ENCODE data around the gene HERC3. TPM values are rescaled to one million over a fixed set of nuclear protein-coding genes. Genes with fewer than 3 reads are reported as not detected.

Gene HERC3
- total RNA-seq, 1 experiment from 2014 or later = 5.5 TPM

DNA sequence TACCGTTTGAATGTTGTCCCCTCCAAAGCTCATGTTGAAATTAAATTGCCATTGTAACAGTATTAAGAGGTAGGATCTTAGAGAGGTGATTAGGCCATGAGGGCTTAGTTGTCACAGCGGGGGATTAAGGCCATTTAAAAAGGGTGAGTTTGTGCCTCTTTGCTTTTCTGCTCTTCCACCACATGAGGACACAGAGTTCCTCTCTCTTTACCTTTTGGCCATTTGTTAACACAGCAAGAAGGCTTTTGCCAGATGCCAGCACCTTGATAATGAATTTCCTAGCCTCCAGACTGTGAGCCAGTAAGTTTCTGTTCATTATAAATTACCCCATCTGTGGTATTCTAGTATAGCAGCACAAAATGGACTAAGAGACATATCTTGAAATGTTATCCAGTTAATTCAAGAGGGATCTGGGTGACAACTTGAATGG lies 7.8 kb upstream of the HERC3 start:
- ATAC-seq = 0 out of 2 replicates have a peak, but pooled peaks have one; percentile 20
- H3K27ac Mint-ChIP-seq = no peak overlapping the region
- peaks cover 9% of the 10 kb centered on the region for H3K27me3 Mint-ChIP-seq (ENCODE audit: low read depth)
- H3K9me3 Mint-ChIP-seq = peaks cover 9% of the 10 kb centered on the region
- POLR2A ChIA-PET = no interaction called here
- H3K36me3 Mint-ChIP-seq = peaks cover 4% of the 10 kb centered on the region; the same call in 1 of the 2 replicates
- CTCF ChIA-PET = interaction anchor here (0.6 to 1.5 kb wide), 3 partner anchors 8 to 14 kb away, joined by 3 to 8 read pairs (median 3); no protein-coding TSS in a partner anchor
- H3K4me1 Mint-ChIP-seq = no peaks in the 10 kb centered on the region
- H3K4me3 Mint-ChIP-seq = no peak overlapping the region
- DNase-seq (ENCODE audit: low spot score) = no peak
- TF ChIP-seq FOXJ3 (CRISPR knock-in tag; IDR thresholded peaks at IDR 0.05; ENCODE audit: borderline replicate concordance) = no peak
- TF ChIP-seq, protein P1, sequence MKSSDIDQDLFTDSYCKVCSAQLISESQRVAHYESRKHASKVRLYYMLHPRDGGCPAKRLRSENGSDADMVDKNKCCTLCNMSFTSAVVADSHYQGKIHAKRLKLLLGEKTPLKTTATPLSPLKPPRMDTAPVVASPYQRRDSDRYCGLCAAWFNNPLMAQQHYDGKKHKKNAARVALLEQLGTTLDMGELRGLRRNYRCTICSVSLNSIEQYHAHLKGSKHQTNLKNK (CRISPR knock-in tag; IDR thresholded peaks at IDR 0.05) = no peak
- no peak for TF ChIP-seq E2F5 (CRISPR knock-in tag; IDR thresholded peaks at IDR 0.05)
- no peak for TF ChIP-seq ZNF121 (CRISPR knock-in tag; IDR thresholded peaks at IDR 0.05)
- no peak for TF ChIP-seq ERG (CRISPR knock-in tag; IDR thresholded peaks at IDR 0.05)
- TF ChIP-seq MYBL2 (CRISPR knock-in tag; IDR thresholded peaks at IDR 0.05) = no peak
- no peak for TF ChIP-seq ZNF219 (CRISPR knock-in tag; IDR thresholded peaks at IDR 0.05; ENCODE audit: borderline replicate concordance)
- no peak for TF ChIP-seq MAX (CRISPR knock-in tag; IDR thresholded peaks at IDR 0.05)
- no peak for TF ChIP-seq SMAD4 (CRISPR knock-in tag; IDR thresholded peaks at IDR 0.05)

- Mint-ChIP-seq H3K9me3 (peaks cover 9% of the 10 kb centered on the region), H3K27ac (no peak overlapping the region), H3K4me1 (no peaks in the 10 kb centered on the region), H3K27me3 (ENCODE audit: low read depth) (peaks cover 23% of the 10 kb centered on the region), H3K4me3 (no peak overlapping the region), H3K36me3 (peaks cover 4% of the 10 kb centered on the region; the same call in 1 of the 2 replicates)
- DNase-seq (ENCODE audit: low spot score) = no peak
- ChIA-PET CTCF (no interaction called here), POLR2A (no interaction called here)
- ATAC-seq = no peak
- TF ChIP-seq, protein P2, sequence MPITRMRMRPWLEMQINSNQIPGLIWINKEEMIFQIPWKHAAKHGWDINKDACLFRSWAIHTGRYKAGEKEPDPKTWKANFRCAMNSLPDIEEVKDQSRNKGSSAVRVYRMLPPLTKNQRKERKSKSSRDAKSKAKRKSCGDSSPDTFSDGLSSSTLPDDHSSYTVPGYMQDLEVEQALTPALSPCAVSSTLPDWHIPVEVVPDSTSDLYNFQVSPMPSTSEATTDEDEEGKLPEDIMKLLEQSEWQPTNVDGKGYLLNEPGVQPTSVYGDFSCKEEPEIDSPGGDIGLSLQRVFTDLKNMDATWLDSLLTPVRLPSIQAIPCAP (CRISPR knock-in tag; IDR thresholded peaks at IDR 0.05) = no peak
- no peak for TF ChIP-seq ZBTB43 (CRISPR knock-in tag; IDR thresholded peaks at IDR 0.05)
- no peak for TF ChIP-seq CTCF (IDR thresholded peaks at IDR 0.05)
- TF ChIP-seq TCF7 (CRISPR knock-in tag; IDR thresholded peaks at IDR 0.05; ENCODE audit: low read depth) = no peak
- no peak for TF ChIP-seq TEAD4 (CRISPR knock-in tag; IDR thresholded peaks at IDR 0.05)
- TF ChIP-seq SMAD4 (CRISPR knock-in tag; IDR thresholded peaks at IDR 0.05) = no peak
- TF ChIP-seq TEAD1 (CRISPR knock-in tag; IDR thresholded peaks at IDR 0.05) = no peak
- no peak for TF ChIP-seq ZSCAN18 (CRISPR knock-in tag; IDR thresholded peaks at IDR 0.05)
- TF ChIP-seq SMAD3 (CRISPR knock-in tag; IDR thresholded peaks at IDR 0.05; ENCODE audit: borderline replicate concordance) = no peak
- no peak for TF ChIP-seq E2F5 (CRISPR knock-in tag; IDR thresholded peaks at IDR 0.05)
- TF ChIP-seq ETV6 (CRISPR knock-in tag; IDR thresholded peaks at IDR 0.05) = no peak
- TF ChIP-seq ELF4 (CRISPR knock-in tag; IDR thresholded peaks at IDR 0.05; ENCODE audit: low read depth) = no peak
- TF ChIP-seq HMGA2 (CRISPR knock-in tag; IDR thresholded peaks at IDR 0.05) = no peak
- no peak for TF ChIP-seq ZNF416 (CRISPR knock-in tag; IDR thresholded peaks at IDR 0.05)
- no peak for TF ChIP-seq CDX4 (CRISPR knock-in tag; IDR thresholded peaks at IDR 0.05; ENCODE audit: borderline replicate concordance)
- TF ChIP-seq SP1 (CRISPR knock-in tag; conservative IDR thresholded peaks at IDR 0.05) = no peak
- TF ChIP-seq, protein P1 (CRISPR knock-in tag; IDR thresholded peaks at IDR 0.05) = no peak
These were observed 6.4 kb upstream of the HERC3 start for GRCh38 chr4:88585917-88586316.

Measured in WTC11 (cell line).